Upper lobe of right lung (tissue), 1 donor: ENCODE results near the gene YY1. TPM values are rescaled to one million over a fixed set of nuclear protein-coding genes. Genes with fewer than 3 reads are reported as not detected.

Experiments used
- ATAC-seq: fragments of 200-7000 bp; cut with Tn5 transposase; one replicate; pipeline ENCODE4 v1.9.1; 2020; ENCODE audit warnings: mild to moderate bottlenecking, moderate library complexity
- DNase-seq: peaks from one replicate; pipeline ENCODE4 v3.0.0-alpha.2; 2020
- H3K27ac ChIP-seq: fragments of 200-600 bp; one replicate; pipeline ENCODE4 v1.8.0; 2022
- H3K27me3 ChIP-seq: fragments of 200-600 bp; one replicate; pipeline ENCODE4 v1.8.0; 2022; ENCODE audit warnings: mild to moderate bottlenecking
- H3K36me3 ChIP-seq: fragments of 200-600 bp; one replicate; pipeline ENCODE4 v1.8.0; 2022
- H3K4me1 ChIP-seq: fragments of 200-600 bp; one replicate; pipeline ENCODE4 v1.8.0; 2022
- H3K4me3 ChIP-seq: fragments of 200-600 bp; one replicate; pipeline ENCODE4 v1.8.0; 2022; ENCODE audit warnings: mild to moderate bottlenecking
- H3K9me3 ChIP-seq: fragments of 200-600 bp; one replicate; pipeline ENCODE4 v1.8.0; 2022
- CTCF ChIP-seq: fragments of 200-600 bp; IDR thresholded peaks from one replicate; pipeline ENCODE4 v1.8.0; 2022; ENCODE audit warnings: antibody characterized with exemption
- intact Hi-C: fragments of 100-400 bp; cut with DNase I; formaldehyde crosslinking; loops from one replicate; pipeline ENCODE4 v1.11.0; 2022
- total RNA-seq: library from RNA; stranded (reverse); fragmentation: NEBNext Ultra II Directional; extraction: Animal tissue kit (Norgen Biotek cat#: 25700); gene quantifications from one replicate; pipeline ENCODE4 v1.2.1, GENCODE V29; 2021
- donor health status: DM: no; HTN: yes; CAD: no; lungs with severe emphysema.

The YY1 gene
- total RNA-seq, 1 donor from 2014 or later = 69.4 TPM

- DNase-seq (peak; percentile 46), ATAC-seq (no peak)
- no peak for TF ChIP-seq CTCF
- H3K36me3 ChIP-seq = peaks cover 7% of the 10 kb centered on the region
- no peaks in the 10 kb centered on the region for H3K9me3 ChIP-seq
- H3K4me1 ChIP-seq = peaks cover 14% of the 10 kb centered on the region
- H3K4me3 ChIP-seq = no peak overlapping the region
- intact Hi-C loops = no loop called here
- no peaks in the 10 kb centered on the region for H3K27me3 ChIP-seq
- H3K27ac ChIP-seq = no peak overlapping the region
Observed at GRCh38 chr14:100288382-100289185, 49.6 kb downstream of the YY1 start.

- H3K9me3 ChIP-seq = no peaks in the 10 kb centered on the region
- intact Hi-C loops = no loop called here
- ATAC-seq = no peak
Observed at GRCh38 chr14:100289916-100290606, 51.1 kb downstream of the YY1 start.

GRCh38 chr14:100290607-100291304, 51.8 kb downstream of the YY1 start:
- DNase-seq = peak; percentile 40
- H3K27me3 ChIP-seq = no peaks in the 10 kb centered on the region
- intact Hi-C loops = no loop called here
- peaks cover 11% of the 10 kb centered on the region for H3K36me3 ChIP-seq
- no peaks in the 10 kb centered on the region for H3K9me3 ChIP-seq
- no peak overlapping the region for H3K27ac ChIP-seq
- H3K4me3 ChIP-seq = no peak overlapping the region
- ATAC-seq = no peak
- H3K4me1 ChIP-seq = peaks cover 3% of the 10 kb centered on the region
- no peak for TF ChIP-seq CTCF

More at GRCh38 chr14:100289916-100290606, 51.1 kb downstream of the YY1 start:
- Histone ChIP-seq H3K4me3 (no peak overlapping the region), H3K27ac (no peak overlapping the region), H3K4me1 (peaks cover 4% of the 10 kb centered on the region), H3K27me3 (no peaks in the 10 kb centered on the region), H3K36me3 (peaks cover 7% of the 10 kb centered on the region)
- TF ChIP-seq CTCF = no peak
- DNase-seq = peak; percentile 43

GRCh38 chr14:100291305-100292075, 52.5 kb downstream of the YY1 start:
- Histone ChIP-seq H3K4me1 (peaks cover 2% of the 10 kb centered on the region), H3K27ac (no peak overlapping the region), H3K4me3 (no peak overlapping the region), H3K27me3 (no peaks in the 10 kb centered on the region), H3K36me3 (peaks cover 12% of the 10 kb centered on the region), H3K9me3 (no peaks in the 10 kb centered on the region)
- no peak for TF ChIP-seq CTCF
- intact Hi-C loops = no loop called here
- no peak for ATAC-seq
- peak; percentile 38 for DNase-seq

- ATAC-seq = no peak
- intact Hi-C loops = no loop called here
- no peaks in the 10 kb centered on the region for H3K9me3 ChIP-seq
- peaks cover 11% of the 10 kb centered on the region for H3K4me1 ChIP-seq
- DNase-seq = peak; percentile 55
- no peak overlapping the region for H3K27ac ChIP-seq
- no peak for TF ChIP-seq CTCF
- H3K36me3 ChIP-seq = peaks cover 12% of the 10 kb centered on the region
- no peaks in the 10 kb centered on the region for H3K27me3 ChIP-seq
- H3K4me3 ChIP-seq = no peak overlapping the region
Observed at GRCh38 chr14:100292301-100292775, 53.4 kb downstream of the YY1 start.
